Right hindlimb (tissue), 1 donor: Measurements from ENCODE around the gene GPR89A.
"Not testable (repeated sequence)": the region's sequence is repeated elsewhere in the genome, so short reads cannot be mapped to it uniquely, and the experiment has no call there.

Source experiments
- DNase-seq: peaks from one replicate; pipeline ENCODE4 v3.0.0-alpha.2; 2018

Gene GPR89A

DNA sequence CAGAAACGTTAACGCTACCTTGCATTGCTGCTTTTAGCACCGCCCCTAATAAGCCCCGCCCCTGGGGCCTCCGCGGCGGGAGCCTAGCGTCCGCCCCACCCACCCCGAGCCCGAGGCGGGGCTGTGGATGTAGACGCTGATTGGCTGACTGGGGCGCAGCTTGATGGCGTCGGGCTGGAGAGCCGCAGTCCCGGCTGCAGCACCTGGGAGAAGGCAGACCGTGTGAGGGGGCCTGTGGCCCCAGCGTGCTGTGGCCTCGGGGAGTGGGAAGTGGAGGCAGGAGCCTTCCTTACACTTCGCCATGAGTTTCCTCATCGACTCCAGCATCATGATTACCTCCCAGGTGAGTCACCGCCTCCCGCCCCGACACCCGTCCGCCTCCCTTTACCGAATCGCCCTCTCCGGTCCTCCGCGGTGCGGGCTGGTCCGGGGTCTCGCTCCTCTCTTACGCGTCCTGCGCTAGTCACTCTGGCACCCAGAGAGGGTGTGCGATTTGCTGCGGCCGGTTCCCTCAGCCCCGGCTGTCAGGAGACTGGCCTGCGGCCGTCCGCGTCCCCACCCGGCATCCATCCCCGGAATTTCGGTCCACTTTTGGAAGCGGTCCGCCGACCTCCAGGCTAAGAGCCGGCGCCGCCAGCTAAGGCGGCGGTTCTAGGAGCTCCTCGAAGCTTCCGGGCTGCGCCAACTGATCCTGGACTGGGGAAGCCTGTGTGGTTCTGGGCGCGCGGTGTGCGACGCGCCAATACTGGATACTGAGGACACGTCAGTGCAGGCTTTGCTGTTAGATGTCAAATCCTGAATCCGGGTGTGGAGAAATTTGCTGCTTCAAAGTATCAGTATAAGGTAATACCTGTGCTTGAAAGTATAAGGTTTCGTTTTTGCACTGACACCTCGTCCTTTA is at the start of gene GPR89A:
Gene GPR89A, plus strand, starts transcription at position 156 of the 901 bp plus-strand sequence. Its CDS starts 146 bp downstream, at position 302.
- DNase-seq: peak; percentile 97

DNA sequence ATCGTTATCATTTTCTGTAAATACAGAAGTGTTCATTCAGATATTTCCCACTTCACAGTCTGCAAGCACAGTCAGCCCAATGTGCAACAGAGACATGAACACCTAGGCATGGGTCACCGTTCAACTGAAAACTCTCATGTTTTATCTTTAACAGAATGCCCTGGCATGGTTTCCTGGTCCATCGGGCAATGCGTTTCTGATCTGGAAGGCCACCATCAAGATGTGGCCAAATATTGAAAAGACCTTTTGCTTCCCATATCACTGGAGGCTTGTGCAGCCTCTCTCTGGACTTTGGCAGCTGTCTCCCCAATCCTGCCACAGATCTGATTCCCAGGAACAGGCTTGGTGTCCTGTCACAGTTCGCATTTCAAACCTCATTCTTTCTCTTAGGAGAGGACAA is 21.0 kb upstream of the GPR89A start:
- DNase-seq: not testable (repeated sequence)

GRCh38 chr1:145590806-145591205 is 17.0 kb upstream of the GPR89A start:
- not testable (repeated sequence) for DNase-seq

GRCh38 chr1:145592347-145592746 is 15.4 kb upstream of the GPR89A start:
- DNase-seq: not testable (repeated sequence)

GRCh38 chr1:145595421-145595820 is 12.4 kb upstream of the GPR89A start:
- not testable (repeated sequence) for DNase-seq

GRCh38 chr1:145596236-145596635 is 11.6 kb upstream of the GPR89A start:
- not testable (repeated sequence) for DNase-seq

GRCh38 chr1:145599426-145599825 is 8.4 kb upstream of the GPR89A start:
- DNase-seq: not testable (repeated sequence)

GRCh38 chr1:145601593-145601992 is 6.2 kb upstream of the GPR89A start:
- DNase-seq: no peak

DNA sequence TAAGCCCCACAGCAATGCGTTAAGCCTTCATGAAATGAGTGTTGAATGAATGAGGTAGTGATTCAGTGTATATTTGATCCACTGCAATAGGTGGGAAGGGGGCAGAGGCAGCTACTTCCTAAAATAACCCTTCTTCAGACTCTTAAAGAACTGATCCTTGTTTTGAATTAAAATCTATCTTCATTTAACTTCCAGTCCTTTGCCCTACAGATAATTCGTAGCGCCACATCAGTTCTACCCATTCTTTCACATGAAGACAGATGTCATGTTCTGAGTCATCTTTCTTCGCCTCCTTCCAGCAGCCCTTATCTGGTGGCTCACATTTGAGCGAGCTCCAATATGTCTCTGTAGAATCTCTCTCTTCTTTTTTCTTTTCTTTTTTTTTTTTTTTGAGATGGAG is 948 bp upstream of the GPR89A start:
- not testable (repeated sequence) for DNase-seq

DNA sequence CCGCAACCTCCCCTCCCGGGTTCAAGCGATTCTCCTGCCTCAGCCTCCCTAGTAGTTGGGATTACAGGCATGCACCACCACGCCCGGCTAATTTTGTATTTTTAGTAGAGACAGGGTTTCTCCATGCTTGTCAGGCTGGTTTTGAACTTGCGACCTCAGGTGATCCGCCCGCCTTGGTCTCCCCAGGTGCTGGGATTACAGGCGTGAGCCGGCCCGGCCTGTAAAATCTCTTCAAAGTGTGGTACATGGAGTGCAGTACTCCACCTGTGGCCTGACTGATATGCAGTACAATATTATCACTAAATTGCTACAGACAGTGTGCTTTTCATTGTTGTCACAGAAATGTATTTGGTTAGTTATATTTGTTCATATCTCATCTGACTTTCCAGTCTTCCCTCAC is 499 bp upstream of the GPR89A start:
- not testable (repeated sequence) for DNase-seq

DNA sequence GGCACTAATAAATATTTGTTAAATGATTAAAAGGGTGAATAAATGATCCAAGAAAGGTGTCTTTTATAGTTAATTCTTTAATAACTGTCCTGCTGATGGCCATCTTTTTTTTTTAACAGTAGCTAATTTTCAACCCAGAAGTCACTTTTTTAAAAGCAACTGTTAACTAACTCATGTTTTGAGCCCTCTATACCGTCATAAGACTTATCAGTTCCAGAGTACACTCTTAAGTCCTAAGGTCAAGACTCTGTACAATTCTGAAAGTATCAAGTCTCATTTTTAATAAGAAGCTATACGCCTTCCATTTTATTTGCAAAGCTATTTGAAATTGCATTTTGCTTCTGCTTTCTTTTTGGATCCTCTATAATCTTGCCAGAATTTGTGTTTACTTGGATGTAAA is 3.0 kb downstream of the GPR89A start:
- DNase-seq: not testable (repeated sequence)

DNA sequence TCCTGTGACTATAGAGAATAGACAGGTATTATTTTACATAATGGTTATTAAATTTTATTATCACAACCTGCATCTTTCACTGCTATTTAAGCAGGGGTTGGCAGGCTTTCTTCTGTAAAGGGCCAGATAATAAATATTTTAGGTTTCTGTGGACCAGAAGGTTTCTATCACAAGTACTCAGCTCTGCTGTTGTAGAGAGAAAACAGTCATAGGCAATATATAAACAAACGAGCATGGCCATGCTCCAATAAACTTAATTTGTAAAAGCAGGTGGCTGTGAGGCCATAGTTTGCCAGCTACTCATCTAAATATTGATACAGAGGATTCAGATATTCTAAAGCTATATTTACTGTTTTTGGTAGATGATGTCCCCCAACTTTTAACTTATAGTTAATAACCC is 12.3 kb downstream of the GPR89A start:
- not testable (repeated sequence) for DNase-seq

GRCh38 chr1:145622177-145622576 is 14.4 kb downstream of the GPR89A start:
- not testable (repeated sequence) for DNase-seq

- DNase-seq: not testable (repeated sequence)
These were observed 28.4 kb downstream of the GPR89A start for GRCh38 chr1:145636237-145636636.

DNA sequence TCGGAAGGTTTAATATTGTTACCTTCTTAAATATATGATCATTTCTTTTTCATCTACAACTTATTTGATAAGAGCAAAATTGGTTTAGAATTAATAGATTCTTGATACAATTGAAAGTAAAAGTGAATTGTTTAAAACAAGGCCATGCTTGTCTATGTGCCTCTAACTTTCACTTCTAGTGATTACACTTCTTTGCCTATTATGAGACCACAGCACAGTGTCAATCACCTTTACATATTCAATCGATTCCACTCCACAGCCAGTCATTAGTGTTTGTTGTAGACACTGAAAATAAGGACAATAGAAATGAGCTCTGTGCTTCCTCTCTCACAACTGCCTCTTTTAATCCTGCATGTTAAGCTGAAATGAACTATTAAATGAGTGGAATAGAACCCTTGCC is 34.1 kb downstream of the GPR89A start:
- not testable (repeated sequence) for DNase-seq

DNA sequence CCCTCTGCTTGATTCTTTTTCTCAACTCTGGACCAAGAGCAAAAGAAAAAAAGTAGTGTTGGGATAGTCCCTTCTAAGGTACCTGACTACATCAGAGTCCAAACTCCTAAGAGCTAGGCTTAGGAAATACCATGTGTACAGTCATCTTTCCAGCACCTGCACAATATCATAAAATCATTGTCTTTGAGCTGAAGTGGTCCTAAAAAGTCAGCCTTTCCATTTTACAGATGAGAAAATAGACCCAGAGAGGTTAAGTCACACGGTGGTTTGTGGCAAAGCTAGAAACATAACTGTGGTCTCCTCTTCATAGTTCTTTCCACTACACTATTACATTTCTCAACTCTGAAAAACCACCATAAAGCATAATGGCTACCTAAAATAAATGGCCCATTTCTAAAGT is 36.2 kb downstream of the GPR89A start:
- not testable (repeated sequence) for DNase-seq

DNA sequence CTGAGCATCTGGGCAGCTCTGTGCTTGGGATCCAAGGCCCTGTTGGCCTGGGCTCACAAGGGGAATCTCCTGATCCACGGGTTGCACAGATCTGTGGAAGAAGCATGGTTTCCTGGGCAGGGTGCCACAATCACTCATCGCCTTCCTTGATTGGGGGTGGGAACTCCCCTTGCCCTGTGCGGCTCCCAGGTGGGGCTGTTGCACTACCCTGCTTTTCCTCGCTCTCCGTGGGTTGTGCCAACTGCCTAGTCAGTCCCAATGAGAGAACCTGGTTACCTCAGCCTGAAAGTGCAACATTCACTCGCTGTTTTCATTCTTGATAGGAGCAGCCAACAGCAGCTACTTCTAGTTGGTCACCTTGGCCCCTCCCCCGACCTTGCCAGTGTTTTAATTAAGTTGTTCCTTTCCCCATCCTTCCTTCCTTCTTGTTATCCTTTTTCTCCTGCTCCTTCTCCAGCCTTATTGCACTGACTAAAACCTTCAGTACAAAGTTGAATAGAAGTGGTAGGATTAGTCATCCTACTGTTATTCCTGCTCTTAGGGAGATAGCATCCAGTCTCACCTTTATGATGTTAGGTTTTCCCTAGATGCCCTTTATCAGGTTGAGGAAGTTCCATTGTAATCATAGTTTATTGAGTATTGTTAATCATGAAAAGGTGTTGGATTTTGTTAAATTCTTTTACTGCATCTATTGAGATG is 48.6 kb downstream of the GPR89A start:
- not testable (repeated sequence) for DNase-seq

GRCh38 chr1:145662502-145662901 is 54.7 kb downstream of the GPR89A start:
- DNase-seq: not testable (repeated sequence)

GRCh38 chr1:145665015-145665414 is 57.2 kb downstream of the GPR89A start:
- not testable (repeated sequence) for DNase-seq

DNA sequence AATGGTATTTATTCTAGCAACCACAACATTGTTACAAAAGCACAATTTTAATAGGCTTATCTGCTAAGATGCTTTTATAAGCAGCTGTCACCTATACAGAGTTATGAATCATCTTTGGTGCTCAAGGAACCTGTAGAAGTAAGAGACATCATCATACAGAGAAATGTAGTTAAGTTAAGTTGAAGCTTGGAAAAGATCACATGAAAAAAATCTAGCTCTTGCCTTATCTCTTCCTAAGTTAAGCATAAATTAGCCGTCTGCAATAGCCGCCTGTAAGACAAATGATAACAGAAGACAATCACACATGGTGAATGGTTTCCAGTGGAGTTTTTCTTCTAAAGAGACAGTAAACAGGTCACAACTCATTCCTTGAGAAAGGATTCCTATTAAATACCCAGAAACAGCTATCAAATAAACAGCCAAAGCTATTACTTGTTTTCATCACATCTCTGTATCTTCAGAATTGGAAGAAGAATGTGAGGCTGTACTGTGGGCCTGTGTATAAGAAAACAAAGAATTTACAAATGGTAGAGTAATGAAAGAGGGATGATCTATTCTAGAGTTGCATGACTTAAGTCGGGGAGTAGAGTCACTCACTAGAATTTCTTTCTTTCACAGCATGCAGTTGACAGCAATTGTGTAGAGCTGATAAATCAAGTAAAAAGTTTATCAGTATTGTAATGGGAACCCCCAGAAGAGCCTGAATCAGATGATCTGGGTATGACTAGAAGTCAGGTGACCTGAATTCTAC is 63.4 kb downstream of the GPR89A start:
- not testable (repeated sequence) for DNase-seq

DNA sequence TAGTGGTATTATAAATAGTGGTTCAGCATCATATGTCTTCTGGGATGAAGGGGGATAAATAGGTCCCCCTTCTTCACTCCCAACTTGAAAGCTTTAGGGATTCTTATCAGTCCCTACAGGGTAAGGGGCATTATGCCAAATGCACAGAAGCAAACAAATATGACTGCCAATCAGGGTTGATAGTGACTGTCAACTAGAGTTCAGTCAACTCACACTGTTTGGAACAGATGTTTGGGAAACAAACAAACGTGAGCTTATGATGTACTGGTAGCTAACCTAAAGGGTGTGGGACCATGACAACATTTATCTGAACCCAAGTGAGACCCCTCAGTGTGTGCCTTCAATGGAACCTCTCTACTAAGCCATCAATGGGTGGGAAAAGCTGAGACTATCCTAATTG is 65.4 kb downstream of the GPR89A start:
- not testable (repeated sequence) for DNase-seq

DNA sequence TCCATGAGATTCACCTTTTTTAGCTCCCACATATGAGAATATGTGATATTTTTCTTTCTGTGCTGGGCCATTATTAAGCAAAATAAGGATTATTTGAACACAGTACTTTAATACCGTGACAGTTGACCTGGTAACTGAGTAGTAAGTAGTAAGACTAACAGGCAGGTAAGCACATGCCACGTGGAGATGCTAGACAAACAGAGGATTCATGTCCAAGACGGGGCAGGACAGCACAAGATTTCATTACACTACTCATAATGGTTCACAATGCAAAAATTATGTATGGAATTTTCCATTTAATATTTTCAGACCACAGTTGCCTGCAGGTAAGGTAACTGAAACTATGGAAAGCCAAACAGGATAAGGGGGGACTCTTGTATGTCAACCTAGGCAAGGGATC is 77.1 kb downstream of the GPR89A start:
- DNase-seq: not testable (repeated sequence)

GRCh38 chr1:145686078-145686477 is 78.3 kb downstream of the GPR89A start:
- DNase-seq: not testable (repeated sequence)
